GM19043 (cell line): ENCODE measurements around the gene RRAGC.
"Not testable (repeated sequence)": the region's sequence is repeated elsewhere in the genome, so short reads cannot be mapped to it uniquely, and the experiment has no call there.

Experiments
- ATAC-seq: cut with Tn5 transposase; IDR thresholded peaks from one replicate; pipeline ENCODE4 v1.9.1; 2021; ENCODE audit warnings: low read depth; ENCODE audit not compliant: unreplicated experiment

Gene RRAGC

DNA sequence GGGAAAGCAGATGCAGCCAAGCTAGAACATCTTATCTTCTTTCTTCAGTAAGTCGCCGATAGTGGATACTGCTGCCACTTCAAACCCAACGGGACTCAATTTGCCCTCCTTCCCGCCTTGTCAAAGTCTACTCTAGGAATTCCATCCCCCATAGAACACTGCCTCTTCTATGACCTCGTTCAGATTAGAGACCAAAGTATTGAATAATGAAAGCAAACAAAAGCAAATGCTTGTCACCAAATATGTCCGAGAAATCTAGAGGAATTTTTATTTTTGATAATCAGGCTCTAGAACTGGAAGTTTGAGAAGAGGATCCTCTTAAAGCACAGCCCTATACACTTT is 853 bp upstream of the RRAGC start:
- no peak for ATAC-seq

DNA sequence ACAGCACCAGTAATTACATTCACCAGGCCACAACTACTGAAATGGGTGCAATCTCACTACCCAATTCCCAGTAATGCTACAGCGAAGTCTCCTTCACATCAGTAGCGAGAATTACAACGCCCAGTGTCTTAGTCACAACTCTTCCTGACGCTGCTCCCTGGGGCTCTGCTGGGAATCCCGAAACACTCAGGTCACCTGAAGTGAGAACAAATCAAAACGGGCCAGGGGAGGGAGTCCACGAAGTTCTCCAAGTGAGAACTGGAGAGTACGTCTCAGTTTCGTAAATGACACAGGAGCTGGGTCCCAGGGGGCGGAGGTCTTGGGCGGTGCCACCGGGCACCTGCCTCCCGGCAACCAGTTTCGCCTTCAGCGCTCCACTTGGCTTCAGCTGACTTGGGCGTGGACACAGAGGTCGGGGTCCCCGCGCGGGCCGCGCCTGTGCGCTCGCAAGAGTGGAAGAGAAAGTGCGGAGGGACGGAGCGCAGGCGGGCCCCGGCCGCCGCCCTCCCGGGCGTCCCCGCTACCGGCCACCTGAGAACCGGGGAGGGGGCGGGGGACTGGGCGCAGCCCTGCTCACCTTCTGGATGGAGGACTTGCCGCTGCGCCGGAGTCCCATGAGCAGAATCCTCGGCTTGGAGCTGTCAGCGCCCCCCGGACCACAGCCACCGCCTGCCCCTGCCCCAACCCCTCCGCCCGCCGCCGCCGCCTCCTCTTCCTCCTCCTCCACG is 575 bp downstream of the RRAGC start:
- peak; percentile 34 for ATAC-seq

DNA sequence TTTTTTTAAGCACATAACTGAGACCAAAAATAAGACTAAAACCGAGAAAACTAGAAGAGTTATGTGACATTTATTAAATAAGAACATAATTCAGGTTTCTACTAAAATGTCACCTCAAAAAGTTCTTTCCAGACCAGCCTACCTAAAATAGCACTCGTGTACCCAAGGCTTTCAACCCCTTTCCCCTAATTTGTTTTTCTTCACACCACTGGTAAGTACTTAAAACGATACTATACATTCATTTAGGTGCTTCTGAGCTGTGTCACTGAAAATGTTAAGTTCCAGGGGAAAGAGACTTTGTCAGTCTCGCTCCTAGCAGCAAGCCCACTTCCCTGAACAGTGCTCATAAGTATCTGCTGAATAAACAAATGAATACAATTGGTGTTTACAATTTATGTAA is 6.8 kb downstream of the RRAGC start:
- ATAC-seq: no peak

DNA sequence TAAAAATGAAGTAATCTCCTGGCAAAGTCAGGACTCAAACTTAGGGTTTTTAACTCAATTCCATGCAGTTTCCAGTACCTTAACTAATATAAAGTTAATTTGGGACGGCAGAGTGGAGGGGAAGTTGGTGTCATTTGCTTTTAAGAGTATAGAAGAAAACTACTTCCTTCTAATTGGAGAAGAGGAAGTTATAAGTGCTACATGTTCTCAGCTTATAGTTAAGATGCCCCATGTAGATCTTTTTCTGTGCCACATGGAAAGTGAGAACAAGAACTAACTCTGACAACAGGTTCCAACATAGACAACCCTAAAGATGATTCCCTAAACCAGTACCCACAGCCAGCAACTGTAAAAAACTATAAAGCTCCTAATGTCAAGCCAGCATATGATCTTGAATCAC is 11.5 kb downstream of the RRAGC start:
- no peak for ATAC-seq

DNA sequence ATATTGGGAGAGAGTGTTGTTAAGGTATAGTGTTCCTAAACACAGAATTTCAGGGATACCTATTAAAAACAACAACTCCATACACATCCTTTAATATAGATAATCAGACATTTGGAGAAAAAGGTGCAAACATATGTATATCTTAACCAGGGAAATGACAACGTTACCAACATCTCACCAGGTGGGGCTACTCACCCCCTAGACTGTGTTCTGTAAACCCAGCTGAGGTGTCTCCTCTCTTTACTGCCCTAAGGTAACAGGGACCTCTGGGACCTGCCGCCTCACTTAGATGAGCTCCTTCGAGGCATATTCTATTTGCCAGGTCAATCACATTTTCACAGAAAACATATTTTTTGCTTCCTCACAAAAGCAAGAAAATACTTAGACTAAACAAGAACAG is 13.4 kb downstream of the RRAGC start:
- no peak for ATAC-seq

DNA sequence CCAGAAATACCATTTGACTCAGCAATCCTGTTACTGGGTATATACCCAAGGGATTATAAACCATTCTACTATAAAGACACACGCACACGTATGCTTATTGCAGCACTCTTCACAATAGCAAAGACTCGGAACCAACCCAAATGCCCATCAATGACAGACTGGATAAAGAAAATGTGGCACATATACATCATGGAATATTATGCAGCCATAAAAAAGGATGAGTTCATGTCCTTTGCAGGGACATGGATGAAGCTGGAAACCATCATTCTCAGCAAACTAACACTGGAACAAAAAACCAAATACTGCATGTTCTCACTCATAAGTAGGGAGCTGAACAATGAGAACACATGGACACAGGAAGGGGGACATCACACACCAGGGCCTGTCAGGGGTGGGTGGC is 14.5 kb downstream of the RRAGC start:
- not testable (repeated sequence) for ATAC-seq

DNA sequence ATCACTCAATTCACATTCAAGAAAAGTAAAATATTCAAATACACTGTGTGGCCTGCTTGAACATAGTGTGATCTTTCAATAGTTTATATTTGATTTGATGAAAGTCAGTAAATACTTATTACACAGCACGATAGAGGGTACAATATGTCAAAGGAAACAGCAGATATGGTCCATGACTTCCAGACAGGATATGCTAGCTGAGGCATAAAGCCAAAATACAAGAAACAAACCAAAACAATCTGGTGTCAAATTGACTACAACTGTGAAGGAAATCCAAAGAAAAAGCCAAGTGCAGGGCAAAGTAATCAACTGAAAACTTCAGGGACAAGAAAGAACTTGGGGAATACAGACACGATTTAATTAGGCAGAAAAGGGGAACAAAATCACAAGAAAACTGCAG is 19.3 kb downstream of the RRAGC start:
- ATAC-seq: no peak

DNA sequence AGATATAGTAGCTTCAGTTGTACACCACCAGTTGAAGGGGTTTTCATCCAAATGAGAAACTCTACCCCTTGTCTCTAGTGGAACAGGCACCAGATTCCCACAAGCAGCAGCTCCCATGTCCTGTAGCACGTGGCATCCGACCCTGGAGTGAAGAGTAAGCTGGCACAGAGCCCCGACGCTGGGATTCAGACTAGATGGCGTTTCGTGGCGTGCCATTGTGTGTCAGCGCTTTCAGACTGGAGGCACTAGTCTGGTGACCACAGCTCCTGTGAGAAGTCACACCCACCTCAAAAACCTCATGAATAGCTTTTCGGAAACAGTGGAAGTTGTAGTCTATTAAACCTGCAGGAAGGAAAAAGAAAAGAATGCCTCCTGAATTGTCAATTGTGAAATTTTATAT is 20.2 kb downstream of the RRAGC start:
- no peak for ATAC-seq

DNA sequence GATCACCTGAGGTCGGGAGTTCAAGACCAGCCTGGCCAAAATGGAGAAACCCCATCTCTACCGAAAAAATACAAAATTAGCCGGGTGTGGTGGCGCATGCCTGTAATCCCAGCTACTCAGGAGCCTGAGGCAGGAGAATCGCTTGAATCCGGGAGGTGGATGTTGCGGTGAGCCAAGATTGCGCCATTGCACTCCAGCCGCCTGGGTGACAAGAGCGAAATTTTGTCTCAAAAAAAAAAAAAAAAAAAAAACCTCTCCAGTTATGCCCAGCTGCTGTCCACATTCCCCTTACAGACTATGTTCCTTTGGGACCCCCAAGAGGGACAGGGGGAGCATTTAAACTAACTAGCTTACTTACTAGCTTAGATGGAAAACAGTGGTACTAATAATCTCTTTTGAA is 23.3 kb downstream of the RRAGC start:
- not testable (repeated sequence) for ATAC-seq

DNA sequence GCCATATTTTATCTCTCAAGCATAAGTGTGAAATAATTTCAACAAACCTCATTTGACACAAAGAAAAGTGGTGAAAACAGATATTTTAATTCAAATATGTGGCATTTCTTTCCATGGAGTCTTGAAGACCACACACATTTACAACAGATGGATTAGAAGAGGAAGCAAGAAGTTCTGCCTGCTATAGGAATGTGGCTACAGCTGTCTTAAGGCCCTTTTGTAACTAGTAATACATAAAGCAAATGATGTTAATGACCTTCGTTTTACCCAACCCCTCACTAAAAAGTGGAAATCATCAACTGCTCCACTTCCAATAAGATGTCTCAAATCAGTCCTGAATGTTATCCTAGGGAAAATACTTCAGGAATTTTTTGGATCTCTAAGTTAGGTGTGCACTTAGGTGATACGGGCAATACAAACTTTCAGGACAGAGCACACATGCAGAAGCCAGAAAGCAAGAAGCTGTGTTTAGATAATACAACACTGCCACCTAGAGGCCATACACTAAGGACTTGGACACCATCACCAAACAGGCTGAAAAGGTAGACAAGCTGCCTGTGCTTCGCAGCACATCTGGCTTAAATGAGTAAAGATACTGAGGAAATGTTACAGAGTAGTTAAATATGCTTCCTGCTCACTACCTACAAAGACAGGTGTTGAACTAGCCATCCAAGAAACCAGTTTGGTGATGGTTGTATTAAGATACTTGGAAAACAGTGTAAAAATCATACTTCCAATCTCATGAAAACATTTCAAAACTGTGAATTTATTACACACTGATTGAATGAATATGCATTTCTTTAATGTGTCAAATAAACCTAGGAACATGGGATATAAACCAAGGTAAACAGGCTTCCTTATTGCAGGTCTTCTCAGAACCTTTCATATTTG is 24.4 kb downstream of the RRAGC start:
- ATAC-seq: no peak

DNA sequence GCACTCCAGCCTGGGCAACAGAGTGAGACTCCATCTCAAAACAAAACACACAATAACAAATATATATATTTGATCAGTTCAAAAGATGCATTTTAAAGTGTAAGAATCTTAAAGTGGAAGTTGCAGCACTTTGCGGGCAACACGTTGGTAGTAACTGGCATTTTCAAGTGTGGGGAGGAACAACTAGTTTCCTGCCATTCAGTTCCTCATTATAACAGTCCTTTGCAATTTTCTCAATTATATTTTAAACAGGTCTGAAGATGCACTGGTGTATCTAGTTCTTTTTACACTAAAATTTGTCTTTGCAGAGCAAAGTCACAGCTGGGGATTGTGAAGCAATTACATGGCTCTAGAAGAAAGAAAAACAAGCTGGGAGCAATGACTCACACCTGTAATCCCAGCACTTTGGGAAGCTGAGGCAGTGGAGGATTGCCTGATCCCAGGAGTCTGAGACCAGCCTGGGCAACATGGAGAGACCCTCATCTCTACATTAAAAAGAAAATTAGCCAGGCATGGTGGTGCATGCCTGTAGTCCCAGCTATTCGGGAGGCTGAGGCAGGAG is 25.3 kb downstream of the RRAGC start:
- ATAC-seq: no peak

DNA sequence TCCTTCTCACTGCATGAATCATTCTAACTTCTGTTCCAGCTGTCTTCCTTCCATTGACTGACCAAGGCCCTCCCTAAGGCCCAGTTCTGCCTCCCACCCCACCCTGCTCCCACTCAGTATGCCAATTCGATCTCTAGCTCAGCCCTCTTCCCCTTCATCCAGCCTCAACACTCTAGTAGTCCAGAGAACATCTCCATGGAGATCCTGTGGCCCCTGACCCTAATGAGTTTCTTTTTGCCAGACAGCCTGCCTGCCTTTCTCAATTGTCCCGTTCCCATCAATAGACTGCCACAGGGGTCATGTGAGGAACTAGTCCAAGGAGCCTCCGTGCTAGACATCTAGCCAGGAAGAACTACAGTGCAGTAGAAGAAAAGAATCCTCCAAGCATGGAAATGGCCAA is 26.4 kb downstream of the RRAGC start:
- ATAC-seq: no peak

DNA sequence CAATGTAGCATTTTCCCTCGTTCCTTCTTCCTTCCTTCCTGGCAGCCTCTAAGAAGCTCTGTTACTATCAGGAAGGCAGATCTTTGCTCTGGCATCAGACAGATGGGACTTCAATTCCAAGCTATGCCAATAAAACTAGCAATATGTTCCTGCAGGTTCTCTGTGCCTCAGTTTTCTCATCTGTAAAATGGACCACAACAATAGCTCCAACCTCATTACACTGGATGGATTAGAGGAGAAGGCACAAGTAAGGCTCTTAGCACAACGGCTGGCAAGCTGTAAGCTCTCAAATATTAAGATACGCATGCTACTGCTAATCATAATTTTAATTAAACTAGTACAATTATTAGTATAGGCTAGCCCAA is 27.2 kb downstream of the RRAGC start:
- no peak for ATAC-seq

DNA sequence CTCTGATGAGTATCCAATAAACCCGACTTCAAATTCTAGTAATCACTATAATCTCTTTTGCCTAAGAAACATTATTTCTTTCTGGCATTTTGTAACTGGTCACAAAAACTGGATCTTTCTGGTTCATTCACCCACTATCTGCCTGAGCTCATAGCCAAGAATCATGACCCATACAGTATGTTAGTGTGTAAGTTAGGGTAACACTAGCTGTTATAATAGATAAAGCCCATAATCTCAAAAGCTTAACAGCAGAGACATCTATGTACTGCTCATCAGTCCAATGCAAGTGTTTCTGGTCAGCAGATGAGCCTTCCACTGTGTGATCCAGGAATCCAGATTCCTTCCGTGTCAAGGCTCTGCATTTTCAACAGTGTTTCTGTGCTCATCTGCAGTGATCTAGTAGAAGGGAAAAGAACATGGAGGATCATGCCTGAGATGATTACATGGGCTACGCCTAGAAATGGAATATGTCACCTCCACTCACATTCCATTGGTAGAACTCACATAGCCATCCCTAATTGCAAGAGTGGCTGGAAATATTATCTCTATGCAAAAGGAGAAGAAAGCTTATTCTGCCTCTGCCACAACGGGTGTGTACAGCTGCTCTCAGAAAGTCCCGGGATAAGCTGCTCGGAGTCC is 27.7 kb downstream of the RRAGC start:
- no peak for ATAC-seq

DNA sequence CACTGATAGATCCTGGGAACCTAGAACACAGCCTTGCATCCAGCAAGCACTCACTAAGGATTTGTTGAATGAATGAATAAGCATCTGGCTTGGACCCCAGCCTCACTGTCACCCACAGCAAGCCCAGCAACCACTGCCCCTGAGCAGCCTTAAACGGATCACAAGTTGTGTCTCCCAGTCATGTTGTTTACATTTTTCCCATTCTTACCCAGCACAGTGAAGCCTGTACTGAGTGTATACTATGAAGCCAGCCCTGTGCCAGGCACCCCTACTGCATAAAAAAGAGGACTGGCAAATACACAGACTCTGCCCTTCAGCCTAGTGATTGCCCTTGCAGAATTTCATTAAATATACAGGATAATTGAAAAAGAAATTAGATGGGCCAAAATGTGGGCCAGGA is 30.2 kb downstream of the RRAGC start:
- no peak for ATAC-seq

DNA sequence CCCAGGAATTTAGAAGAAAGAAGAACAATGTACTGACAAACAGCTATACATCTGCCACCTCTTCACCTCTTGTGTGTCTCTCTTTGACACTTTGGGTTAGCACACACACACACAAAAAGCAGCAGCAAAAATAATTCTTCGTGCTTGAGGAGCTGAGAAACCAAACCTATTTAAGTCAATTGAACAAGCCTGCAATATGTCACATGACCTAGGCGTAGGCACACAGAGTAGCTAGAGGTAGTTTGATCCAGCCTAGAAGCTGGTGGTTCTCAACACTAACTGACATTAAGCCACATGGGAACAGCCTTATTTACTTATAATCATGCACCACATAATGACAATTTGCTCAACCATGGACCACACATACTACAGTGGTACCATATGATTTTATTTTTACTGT is 32.3 kb downstream of the RRAGC start:
- ATAC-seq: no peak

DNA sequence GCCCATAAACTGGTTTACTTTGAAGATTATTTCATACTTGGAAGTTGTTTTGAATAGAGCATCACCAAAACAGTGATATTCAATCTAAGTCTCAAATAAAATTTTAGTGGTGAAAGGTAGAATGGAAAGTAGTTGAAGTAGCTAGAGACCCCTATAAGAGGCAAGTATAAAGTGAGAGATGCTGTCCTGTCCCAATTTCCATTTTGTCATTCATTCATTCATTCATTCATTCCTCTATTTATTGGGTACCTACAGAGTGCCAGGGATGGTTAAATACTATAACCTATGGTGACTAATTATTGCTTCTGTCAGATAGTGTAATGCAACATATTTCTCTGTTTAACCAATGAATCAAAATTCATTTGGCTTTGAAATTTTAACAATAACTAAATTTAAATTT is 32.7 kb downstream of the RRAGC start:
- ATAC-seq: no peak

DNA sequence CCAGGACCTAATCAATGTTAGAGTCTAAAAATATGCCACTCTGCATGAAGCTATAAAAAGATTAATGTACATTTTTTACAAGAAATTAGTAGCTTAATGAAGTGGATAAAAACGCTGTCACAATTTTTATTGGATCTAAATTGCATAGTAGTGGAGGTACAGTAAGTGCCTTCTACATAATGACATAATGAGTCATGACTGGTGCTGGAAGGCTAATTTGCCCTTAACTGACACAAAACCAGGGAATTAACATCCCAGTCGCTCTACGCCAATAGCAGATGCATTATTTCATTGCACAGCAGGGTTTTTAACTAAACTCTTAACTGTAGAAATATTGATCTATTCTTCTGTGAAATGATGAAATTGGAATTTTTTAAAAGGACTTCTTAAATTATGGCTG is 33.3 kb downstream of the RRAGC start:
- no peak for ATAC-seq

DNA sequence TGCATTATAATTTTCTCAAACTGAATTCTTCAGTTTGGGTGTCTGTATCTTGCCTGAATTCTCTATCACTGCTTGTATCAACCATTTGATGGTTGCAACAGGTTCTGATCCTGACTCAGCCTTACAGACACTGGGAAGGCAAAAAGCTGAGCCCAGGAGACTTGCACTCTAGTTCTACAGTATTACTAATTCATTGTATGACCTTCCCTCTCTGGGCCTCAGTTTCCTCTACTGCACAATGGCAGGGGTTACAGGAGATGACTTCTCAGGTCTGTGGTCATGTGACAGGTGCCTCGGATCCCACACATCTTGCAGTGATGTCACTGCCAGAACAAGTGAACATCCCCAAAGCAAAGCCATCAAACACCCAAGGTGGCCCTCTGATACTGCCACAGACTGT is 38.7 kb downstream of the RRAGC start:
- no peak for ATAC-seq

DNA sequence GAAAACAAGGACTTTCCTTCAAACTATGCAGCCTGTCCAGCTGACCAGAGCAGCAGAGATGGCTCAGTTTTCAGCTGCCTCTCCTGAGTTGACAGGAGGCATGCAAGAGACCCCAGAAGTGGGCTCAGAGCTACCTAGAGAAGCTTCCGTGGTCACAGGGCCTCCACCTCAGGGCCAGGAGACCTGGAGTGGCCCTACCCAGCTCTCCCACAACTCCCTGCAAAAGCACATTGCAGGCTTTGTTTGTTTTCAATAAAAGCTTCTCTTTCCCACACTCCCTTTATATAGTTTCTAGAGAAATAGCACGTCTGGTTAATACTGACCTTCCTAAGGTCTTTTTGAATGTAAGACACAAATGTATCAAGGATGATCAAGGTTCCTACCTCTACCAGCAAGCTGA is 40.1 kb downstream of the RRAGC start:
- no peak for ATAC-seq

DNA sequence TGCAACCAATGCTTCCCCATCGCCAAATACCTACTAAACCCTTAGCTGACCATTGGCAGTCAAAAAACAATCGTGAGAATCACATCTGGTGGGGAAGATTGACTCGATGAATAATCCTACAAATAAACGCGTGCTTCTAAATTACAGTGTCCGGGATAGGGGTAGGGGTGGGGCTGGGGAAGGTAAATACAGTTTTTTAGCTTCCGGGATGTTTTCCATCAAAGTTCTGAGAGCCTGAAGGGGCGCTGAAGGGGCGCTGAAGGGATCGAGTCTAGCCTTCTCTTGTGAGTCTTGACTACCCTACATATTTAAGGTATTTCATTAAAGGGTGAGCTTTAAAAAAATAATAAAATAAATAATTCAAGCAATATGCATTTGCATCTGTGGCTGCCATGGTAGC is 40.5 kb downstream of the RRAGC start:
- no peak for ATAC-seq
